RPMI8226 (cell line): ENCODE results near the gene SYTL5.
A peak's percentile ranks its signal among the peaks of the same experiment; 100 is the strongest.

Source experiments
- DNase-seq: peaks from one replicate; pipeline ENCODE4 v3.0.0-alpha.2; 2015

Gene SYTL5

DNA sequence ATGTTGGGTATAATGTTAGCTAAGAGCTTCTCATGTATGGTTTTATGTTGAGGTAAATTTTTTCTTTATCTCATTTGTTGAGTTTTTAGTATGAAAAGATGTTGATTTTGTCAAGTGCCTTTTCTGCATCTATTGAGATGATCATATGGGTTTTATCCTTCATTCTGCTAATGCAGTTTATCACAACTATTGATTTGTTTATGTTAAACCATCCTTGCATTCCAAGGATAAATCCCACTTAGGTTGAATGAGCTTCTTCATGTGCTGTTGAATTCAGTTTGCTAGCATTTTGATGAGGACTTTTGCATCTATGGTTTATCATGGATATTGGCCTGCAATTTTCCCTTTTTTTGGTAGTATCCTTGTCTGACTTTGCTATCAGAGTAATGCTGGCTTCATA lies 93.3 kb downstream of the SYTL5 start:
- no peak for DNase-seq

DNA sequence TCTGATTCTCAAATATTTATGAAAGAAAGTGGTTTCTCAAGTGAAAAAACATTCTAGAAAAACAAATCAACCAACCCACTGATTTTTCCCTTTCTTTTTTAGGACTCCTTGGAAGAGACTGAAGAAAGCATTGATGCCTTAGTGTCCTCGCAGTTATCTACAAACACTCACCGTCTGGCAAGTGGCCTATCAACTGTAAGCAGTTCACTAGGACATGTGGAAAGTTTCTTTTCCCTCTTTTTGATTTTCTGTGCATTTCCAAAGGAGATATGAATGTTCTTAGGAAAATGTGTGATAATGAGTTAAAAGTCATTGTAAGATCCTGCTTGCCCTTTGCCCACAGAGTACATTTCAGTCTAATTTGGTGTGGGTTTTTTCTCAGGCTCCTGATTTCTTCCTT lies 95.9 kb downstream of the SYTL5 start:
- DNase-seq = no peak

DNA sequence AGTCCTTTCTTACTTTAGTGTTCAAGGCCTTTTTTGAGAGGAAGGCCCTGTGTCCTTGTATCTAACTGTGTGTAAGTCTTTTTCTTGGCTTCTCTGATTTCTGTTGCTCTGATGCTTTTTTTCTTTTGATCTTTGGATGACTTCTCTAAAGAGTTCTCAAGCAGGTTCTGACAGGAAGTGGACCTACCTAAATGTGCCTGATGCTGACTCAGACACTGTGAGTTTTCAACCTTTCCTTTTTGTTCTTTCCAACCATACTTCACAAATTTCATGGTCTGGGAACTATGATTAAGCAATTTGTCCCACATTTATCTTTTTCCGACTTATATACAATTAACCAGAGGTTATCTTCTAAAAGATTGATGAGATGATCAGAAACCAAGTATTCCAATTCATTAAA lies 96.5 kb downstream of the SYTL5 start:
- no peak for DNase-seq

DNA sequence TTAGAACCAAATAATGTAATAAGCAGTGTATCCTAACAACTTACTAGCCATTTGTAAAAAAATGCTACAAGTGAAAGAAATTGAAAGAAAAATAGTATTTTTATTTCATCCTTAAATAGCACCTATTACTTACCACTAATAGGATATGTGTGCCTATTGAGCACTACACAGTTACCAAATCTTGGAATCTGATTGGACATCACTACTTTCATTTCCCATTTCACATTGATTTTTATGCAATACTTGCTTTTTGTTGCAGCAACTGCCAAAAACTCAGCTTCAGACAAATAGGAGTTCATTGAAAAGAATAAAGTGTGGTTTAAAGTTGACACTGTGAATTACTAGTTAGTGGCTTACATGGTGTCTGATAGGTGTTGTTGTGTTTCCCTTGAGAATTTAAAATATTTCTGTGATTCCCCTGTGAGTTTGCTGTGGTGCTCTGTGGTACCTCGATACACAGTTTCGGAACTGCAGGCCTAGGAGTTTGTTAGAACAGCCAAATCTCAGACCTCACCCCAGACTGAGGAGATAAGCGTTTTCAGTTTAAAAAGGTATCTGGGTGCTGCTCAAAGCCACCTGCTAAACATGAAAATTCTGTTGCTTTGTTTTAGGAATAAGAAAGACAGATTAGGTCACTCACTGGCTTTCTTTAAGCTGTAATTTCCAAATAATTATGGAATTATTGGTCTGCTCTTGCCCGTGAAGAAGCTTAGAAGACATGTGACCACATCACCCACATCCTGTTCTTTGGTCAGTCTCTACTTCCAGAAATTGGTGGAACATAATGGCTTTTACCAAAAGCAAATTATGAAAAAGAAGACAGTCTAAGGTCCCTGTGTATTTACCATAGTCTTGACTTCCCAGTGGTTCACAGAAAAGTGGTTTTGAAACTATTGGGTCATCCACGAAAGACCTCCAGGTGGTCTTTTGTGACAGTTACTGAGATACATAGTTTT lies 97.8 kb downstream of the SYTL5 start:
- DNase-seq = no peak

DNA sequence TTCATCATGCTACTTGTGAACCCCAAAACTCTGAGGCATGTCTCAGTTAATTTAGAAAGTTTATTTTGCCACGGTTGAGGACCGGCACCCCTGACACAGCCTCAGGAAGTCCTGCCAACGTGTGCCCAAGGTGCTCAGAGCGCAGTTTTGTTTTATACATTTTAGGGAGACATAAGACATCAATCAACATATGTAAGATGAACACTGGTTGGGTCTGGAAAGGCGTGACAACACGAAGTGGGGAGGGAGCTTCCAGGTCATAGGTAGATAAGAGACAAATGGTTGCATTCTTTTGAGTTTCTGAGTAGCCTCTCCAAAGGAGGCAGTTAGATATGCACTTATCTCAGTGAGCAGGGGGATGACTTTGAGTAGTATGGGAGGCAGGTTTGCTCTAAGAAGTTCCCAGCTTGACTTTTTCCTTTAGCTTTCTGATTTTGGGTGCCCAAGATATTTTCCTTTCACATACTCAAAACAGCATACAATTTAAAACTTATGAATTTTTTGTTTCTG lies 98.9 kb downstream of the SYTL5 start:
- DNase-seq = no peak

DNA sequence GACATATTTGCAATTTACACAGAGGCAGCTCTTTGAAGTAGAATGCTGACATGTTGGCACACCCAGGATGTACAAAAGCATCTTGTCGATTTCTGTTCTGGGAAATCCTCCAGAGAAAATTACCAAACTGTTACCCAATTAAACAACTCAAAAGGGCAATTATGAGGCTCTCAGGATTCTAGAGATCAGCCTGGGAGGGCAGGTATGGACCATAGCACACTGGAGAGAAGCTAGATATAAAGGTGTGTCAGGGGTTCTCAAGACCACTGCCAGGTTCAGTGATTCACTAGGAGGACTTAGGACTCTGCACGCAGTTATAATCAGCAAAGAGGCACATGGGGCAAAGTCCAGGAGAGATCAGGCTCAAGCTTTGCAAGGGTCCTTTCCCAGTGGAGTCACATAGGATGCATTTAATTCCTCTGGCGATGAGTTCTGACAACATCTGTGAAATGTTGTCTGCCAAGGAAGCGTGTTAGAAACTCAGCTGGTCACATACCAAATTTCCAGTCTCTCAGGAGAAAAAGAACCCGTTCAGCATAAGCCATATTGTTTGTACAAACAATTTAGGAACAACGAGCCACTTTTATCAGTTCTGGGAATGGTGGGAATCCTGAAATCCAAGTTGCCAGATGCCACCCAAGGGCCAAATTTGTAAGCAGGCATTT lies 100.8 kb downstream of the SYTL5 start:
- no peak for DNase-seq

DNA sequence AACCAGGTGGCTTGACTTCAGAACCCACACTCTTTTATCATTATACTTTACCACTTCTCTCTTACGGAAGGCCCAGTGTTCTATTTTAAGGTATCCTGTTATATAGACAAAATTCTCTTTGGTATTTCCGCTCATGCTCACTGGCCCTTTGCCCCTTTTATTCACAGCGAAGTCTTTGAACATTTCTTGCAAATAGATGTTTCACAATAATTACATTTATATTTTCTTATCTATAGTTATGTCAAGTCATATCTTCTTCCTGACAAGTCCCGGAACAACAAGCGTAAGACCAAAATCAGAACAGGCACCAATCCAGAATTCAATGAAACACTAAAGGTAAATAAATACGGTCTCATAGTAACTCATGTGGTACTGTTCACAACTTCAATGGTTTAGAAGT lies 102.0 kb downstream of the SYTL5 start:
- no peak for DNase-seq

DNA sequence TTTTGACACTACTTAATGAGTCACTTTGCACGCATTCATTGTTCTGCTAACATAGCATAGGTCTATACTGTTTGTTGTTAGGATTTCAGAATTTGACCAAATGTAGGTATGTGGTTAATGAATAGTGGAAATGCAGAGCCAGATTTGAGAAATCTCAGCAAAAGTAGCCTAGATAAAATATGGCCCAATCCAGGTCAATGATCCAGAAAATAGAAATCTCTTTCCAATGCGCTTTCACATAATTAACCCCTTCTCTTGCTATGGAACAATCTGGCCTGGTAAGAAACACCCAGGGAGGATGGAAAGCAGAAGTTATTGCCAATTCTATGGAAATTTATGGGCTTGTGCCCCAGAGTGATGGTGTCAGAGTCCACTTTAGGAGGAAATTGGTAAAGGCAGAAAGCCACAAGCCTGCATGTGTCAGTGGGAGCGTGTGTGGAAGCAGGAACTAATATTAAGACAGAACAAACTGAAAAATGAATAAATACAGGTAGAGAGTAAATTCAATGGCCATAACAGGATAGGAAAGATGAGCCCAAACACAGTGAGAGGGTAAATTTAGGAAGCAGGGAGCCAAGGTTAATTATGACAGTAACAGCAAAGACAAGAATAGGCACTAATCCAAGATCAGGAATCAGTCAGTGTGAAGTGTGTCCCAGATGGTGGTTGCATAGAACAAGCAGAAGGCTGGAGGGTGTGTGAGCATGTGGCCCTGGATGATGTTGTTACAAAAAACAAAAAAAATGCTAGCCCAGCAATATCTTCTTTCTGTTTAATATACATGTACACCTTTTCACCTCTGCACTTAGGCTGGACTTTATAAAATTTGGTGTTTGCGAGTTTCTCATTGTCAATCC lies 102.9 kb downstream of the SYTL5 start:
- DNase-seq = no peak

DNA sequence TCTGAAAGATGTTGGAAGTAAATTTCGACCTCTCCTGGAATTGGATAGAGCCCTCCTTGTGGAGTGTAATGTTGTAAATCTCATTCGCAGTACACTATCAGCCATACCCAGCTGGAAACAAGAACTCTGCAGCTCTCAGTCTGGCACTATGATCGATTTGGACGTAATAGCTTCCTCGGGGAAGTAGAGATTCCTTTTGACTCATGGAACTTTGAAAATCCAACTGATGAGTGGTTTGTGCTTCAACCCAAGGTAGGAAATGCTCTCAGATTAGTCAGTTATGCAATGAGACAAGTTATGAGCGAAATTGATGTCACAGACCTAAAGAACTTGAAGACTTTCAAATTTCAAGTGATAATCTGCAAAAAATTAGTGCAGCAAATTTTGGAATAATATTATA lies 103.9 kb downstream of the SYTL5 start:
- DNase-seq = no peak

DNA sequence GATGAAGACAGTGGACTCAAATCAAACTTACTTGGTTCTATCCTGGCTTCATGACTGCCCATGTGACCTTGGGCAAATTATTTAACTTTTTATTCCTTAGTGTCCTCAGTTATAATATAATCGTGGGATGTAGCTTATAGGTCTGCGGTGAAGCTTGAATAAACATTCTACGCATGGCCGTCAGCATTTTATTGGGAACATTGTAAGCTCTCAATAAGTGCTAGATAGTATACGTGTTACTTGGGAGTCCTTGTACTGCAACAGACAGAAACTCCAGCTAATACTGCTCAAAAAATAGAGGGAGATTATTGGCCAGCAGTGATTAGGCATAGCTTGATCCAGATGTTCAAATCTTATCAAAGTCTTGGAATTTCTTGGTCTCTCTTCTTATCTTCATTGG lies 104.8 kb downstream of the SYTL5 start:
- DNase-seq = no peak

DNA sequence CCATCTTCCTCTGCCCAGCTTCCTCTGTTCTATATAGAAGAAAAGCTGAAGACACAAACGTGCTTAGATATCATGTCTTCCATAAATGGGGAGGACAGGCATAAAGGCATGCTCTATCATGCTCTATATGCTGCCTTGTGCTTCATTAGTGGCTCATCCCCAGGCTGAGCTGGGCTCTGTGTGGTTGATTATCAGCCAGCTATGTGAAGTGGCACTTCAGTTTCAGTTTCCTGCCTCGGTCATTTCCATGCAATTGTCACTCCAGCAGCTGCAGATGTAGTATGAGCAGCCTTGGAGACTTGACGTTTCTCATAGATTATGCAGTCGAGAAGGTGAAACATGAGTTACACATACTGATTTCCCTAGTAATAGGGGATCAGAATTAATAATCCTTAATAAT lies 106.2 kb downstream of the SYTL5 start:
- peak; percentile 7 for DNase-seq

DNA sequence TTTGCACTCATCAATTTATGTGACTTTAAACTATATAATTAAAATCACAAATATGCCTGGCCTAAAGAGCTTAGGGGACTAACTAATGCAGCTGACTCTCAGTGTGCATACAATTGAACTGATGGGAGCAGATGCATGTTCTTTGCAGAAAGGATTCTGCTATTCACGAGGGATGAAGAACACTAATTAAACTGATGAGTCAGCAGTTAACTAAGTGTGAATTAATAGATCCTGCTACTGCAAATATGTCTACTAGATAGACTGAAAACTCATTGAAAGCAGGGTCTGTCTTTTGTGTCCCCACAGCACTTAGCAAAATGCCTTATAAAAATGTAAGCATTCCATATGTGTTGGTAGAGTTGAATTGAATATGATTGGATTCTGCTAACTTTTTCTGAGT lies 110.4 kb downstream of the SYTL5 start:
- no peak for DNase-seq

DNA sequence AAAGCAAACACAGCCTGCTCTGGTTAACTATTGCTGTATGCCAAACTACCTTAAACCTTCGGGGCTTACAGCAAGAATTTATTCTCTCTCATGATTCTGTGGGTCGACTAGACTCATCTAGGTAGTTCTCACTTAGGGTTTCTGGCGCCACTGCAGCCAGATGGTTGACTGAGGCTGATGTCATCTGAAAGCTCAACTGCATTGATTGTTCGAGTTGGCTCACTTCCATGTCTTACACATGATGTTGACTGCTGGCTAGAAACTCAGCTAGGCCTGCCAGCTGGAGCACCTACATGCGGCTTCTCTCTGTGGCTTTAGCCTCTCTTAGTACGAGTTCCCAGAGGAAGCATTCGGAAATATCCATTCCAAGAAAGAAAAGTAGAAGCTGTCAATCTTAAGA lies 111.1 kb downstream of the SYTL5 start:
- peak; percentile 20 for DNase-seq

DNA sequence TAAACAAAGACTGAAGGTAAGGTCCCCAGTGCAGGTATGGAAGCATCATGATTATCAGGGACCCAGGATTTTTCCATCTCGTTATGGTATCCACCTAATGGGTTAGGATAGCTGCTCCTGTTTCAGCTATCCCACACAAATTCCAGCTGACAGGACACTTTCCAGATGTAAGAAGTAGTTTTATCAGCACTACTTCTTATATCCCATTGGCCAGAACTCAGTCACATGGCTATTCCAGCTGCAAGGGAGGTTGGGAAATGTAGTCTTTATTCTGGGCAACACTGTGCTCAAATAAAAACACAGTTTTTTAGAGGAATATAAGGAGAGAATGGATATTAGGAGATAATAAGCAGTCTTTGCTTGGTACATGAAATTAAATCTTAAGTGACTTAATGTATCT lies 117.6 kb downstream of the SYTL5 start:
- no peak for DNase-seq

DNA sequence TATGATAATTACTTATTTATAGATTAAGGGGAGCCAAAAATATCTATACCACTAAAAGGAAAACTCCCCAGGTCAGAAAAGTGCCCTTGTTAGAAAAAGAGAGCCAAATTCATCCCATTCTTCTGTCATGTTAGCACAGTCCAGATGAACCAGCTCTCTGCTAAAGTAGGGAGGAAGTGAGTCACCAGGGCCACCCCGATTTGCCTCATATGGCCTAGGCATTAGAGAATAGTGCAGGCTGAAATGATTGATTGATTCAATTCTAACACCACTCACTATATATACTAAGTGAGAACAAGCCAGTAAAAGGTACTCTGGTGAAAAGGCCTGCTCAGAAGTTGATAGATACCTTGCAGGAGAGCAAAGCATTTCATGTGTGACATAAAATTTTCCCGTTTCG lies 119.8 kb downstream of the SYTL5 start:
- no peak for DNase-seq

DNA sequence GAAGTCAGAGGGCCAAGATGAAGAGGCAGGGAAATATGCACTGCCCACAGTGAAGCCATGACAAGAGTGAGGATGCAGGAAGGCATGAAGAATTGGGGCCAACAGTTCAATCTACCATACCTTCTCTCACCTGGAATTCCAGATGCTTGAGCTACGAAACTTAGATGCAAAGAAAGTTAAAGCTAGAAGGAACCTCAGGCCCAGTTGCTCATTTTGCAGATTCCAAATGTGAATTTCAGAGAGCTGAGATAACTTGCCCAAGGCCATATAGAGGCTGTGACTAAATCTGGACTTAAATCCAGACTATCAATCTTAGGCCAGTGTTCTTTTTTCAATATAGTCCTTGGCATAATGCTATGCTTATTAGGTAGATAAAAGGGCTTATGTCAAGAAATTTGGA lies 121.6 kb downstream of the SYTL5 start:
- DNase-seq = no peak

DNA sequence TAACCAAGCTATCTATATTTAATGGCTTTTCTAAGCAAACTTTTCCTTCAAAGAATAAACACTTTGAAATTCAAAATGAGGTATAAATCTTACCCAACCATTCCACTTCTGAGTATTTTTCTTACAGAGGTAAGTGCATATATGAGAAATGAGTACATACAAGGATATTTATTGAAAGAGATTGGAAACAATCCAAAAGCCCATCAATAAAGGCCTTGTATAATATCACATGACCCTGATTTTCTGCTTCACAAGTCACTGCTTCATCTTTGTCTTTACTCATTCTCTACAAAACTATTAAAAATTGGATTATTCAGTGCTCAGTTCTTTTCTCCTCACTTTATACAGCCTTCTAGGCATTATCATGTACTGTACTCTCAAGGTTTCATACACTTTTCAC lies 123.0 kb downstream of the SYTL5 start:
- DNase-seq = no peak

DNA sequence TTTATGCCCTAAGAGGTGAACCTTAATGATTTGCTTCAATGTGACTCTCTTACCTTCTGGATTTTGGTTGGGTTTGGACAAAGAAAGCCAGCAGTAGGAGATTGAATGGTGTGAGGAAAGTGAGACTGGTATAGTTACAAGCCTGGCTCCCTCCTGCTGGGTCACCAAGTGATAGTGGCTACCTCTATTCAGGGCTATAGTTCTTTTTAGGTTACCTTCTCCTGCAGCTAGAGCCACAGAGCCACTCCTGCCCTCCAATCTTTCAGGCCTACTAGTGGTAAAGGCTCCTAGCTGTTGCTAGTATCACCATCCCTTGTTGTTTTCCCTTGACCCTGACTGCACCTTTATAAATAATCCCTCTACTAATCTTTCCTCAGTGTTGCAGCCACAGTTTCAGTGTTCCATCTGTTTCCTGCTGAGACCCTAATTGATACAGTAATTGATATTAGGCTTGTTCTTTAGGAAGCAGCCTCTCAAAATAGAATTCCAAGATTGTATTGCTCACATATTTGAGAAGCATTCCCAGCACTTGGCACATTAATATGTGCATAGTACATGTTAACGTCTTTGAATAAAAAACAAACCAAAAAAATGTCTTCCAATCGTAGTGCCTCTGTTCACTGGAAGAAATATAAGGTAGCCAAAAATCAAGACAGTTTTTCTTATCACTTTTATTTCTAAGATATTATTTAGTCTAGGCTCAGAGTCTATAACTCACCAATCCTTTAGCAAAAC lies 132.0 kb downstream of the SYTL5 start:
- DNase-seq = no peak

DNA sequence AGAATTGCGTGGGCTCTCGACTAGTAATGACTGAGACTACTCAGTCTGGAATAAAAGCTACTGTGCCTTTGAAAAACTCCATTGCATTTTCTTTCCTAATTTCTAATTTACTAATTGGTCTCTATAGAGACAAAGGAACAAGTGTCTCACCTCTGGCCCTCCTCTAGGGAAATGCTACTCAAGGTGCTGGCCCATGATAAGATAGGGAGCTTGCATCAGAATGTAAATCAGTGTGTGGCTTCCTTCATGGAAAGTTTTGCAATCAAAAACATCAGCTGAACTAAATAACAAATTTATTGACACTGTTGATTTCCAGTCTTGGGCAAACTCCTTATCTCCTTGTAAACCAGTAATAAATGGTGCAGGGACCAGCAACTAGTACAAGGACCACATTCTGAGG lies 132.5 kb downstream of the SYTL5 start:
- no peak for DNase-seq

DNA sequence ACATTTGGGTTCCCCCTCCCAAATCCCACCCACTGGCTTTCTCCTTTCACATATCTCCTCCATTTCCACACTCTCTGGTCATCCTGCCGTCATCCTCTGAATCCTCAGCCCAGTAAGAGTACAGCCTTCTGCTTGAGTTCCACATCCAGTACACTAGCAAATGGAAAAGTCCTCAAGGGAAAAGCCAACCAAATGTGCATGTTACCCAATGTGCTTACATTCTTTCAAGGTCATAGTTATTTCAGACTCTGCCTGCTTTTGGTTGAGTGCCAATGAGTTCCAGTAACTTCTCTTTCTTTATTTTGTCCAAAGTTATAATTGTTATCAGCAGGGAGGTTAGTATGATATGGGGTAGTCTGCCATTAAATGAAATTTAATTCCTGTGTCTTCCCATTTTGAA lies 136.3 kb downstream of the SYTL5 start:
- DNase-seq = no peak

DNA sequence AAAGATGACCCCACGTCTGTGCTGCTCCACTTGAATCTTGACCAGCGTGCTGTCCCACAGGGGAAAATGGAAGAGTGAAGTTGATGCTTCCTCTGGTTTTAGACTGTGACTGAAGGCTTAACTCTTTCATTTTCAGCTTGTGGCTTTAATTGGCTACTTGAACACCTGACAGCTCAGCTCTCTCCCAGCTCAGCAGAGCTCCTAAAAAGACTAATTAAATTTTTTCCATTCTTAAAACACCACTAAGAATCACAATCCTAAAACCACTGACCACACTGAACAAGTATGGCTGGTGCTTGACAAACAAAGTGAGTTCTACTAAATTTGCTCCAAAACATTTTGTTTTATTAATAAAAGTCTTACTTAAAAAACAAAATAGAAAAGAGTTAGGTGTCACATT lies 142.7 kb downstream of the SYTL5 start:
- DNase-seq = no peak

DNA sequence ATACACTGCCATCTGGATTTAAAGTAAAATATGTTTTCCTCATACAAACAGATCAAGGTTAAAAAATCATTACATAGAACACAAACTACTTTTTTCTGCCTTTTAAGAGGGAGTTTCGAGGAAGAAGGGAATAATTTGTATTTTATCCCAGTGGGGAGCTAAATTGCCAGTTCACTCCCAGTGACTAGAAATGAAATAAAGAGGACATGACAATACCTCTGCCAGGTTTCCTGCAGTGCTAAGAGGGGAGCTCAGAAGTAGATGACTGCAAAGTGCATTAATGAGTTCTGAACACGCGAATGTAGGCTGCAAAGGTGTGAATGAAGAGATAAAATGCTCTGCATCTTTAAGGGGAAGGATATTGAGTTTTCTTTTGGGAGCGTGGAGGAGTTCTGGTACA lies 144.6 kb downstream of the SYTL5 start:
- no peak for DNase-seq

DNA sequence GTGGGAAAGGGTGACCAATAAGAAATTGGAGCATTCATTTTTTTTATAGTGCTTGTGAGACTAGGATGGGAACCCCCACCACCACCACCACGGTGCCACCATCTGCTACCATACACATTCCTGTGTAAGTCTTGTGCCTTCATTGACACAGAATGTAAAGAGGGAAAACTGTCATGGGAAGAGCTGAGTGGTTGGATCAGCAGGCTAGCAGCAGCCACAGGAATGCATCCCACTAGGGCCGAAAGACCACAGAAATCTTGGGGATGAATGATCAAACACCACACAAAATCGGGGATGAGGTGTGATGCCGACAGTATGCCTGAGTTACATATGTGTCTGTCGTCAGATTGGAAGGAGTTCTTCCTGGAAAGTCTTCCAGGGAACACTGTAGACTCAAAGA lies 145.1 kb downstream of the SYTL5 start:
- no peak for DNase-seq
